Endodermal cell (in vitro differentiated cells): ENCODE measurements around the gene TTC29. TPM values are rescaled to one million over a fixed set of nuclear protein-coding genes. Genes with fewer than 3 reads are reported as not detected.

ENCODE experiments used
- DNase-seq: peaks from one replicate; pipeline ENCODE4 v3.0.0-alpha.2; 2017
- H3K27ac ChIP-seq: 2 replicates; pipeline ENCODE4 v1.5.1; 2013; ENCODE audit warnings: mild to moderate bottlenecking, low read depth, low read length, moderate library complexity
- H3K27me3 ChIP-seq: 2 replicates; pipeline ENCODE4 v1.6.1; 2013; ENCODE audit warnings: mild to moderate bottlenecking, low read length, moderate library complexity; ENCODE audit not compliant: insufficient read depth, control insufficient read depth, poor library complexity, severe bottlenecking
- H3K36me3 ChIP-seq: 2 replicates; pipeline ENCODE4 v1.7.0; 2013; ENCODE audit warnings: mild to moderate bottlenecking, low read length, moderate library complexity; ENCODE audit not compliant: control insufficient read depth, insufficient read depth
- H3K4me1 ChIP-seq: one replicate; pipeline ENCODE4 v1.7.0; 2013; ENCODE audit warnings: low read length; ENCODE audit not compliant: control insufficient read depth, insufficient read depth
- H3K4me3 ChIP-seq: 2 replicates; pipeline ENCODE4 v1.5.1; 2013; ENCODE audit warnings: mild to moderate bottlenecking, low read length, moderate library complexity
- H3K9ac ChIP-seq: 2 replicates; pipeline ENCODE4 v1.6.1; 2013; ENCODE audit warnings: mild to moderate bottlenecking, low read length, moderate library complexity; ENCODE audit not compliant: poor library complexity, severe bottlenecking; ENCODE audit errors: extremely low read depth
- H3K9me3 ChIP-seq: 2 replicates; pipeline ENCODE4 v1.6.1; 2013; ENCODE audit warnings: mild to moderate bottlenecking, low read length, moderate library complexity; ENCODE audit not compliant: control insufficient read depth
- H3K27ac Mint-ChIP-seq: 2 replicates; pipeline ENCODE4 v1.8.0; 2020; ENCODE audit warnings: mixed read lengths
- H3K27me3 Mint-ChIP-seq: 2 replicates; pipeline ENCODE4 v1.8.0; 2021; ENCODE audit warnings: mild to moderate bottlenecking, mixed read lengths; ENCODE audit not compliant: insufficient read depth
- H3K36me3 Mint-ChIP-seq: 2 replicates; pipeline ENCODE4 v1.8.0; 2020; ENCODE audit warnings: low read depth, mixed read lengths
- H3K4me1 Mint-ChIP-seq: 2 replicates; pipeline ENCODE4 v1.8.0; 2020; ENCODE audit warnings: mixed read lengths
- H3K4me3 Mint-ChIP-seq: 2 replicates; pipeline ENCODE4 v1.8.0; 2020; ENCODE audit warnings: mild to moderate bottlenecking, moderate library complexity, mixed read lengths
- H3K9me3 Mint-ChIP-seq: 2 replicates; pipeline ENCODE4 v1.8.0; 2020; ENCODE audit warnings: mild to moderate bottlenecking, mixed read lengths
- CTCF ChIP-seq: fragments of 200-600 bp; sonication (generic); conservative IDR thresholded peaks from 2 replicates; pipeline ENCODE4 v1.5.0; 2021; ENCODE audit warnings: antibody characterized with exemption, mild to moderate bottlenecking
- WGBS, 2 experiments: methylation state at CpG; one replicate each; pipeline versions ENCODE4 v1.1.5 to v1.1.7; 2013; ENCODE audit warnings: missing lambda C conversion rate in 2 of 2, mixed read lengths in 1 of 2; ENCODE audit not compliant: insufficient coverage in 1 of 2, insufficient read length in 1 of 2; 5-methylcytosine and 5-hydroxymethylcytosine counted together
- total RNA-seq, 2 donors: library from RNA; stranded (reverse); fragmentation: NEBNext Ultra II Directional in 1 of 2; extraction: Animal tissue kit (Norgen Biotek cat#: 25700) in 1 of 2; gene quantifications; 2 replicates in 1 of 2; 3 replicates in 1 of 2; pipeline ENCODE4 v1.2.1, GENCODE V29; 2021

Gene TTC29
- total RNA-seq, 2 donors from 2014 or later, result 2.7 to 6.5 TPM

DNA sequence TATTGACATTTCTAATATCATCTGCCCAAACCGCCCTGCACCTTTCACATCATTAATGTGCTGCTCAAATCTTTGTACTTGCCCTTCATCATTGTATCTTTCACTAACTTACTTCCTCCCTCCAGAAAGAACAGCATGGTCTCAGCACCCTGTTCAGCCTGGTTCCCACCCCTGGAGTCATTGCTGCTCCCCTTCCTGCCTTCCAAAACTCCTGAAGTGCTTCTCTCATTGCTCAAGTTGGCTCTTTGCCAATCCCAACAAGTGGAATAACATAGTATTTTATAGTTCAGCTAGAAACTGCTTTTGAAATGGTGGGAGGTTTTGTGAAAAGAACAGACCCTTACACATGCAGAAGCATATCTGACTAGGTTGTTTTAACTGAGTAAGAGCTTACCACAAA, 14.0 kb upstream of the TTC29 start:
- H3K9ac ChIP-seq, result no peak overlapping the region
- H3K4me3 ChIP-seq, result no peak overlapping the region
- no peak for TF ChIP-seq CTCF
- DNase-seq, result no peak
- no peaks in the 10 kb centered on the region for H3K36me3 ChIP-seq
- Mint-ChIP-seq H3K4me1 (peaks cover 3% of the 10 kb centered on the region), H3K9me3 (no peaks in the 10 kb centered on the region), H3K4me3 (no peak overlapping the region), H3K36me3 (no peaks in the 10 kb centered on the region), H3K27me3 (peaks cover 2% of the 10 kb centered on the region), H3K27ac (no peak overlapping the region)
- 79 to 88% methylated on average over 1 of the region's 1 CpG for WGBS, 2 experiments
- H3K27me3 ChIP-seq, result no peaks in the 10 kb centered on the region
- peaks cover 4% of the 10 kb centered on the region for H3K4me1 ChIP-seq
- no peaks in the 10 kb centered on the region for H3K9me3 ChIP-seq
- no peak overlapping the region for H3K27ac ChIP-seq

DNA sequence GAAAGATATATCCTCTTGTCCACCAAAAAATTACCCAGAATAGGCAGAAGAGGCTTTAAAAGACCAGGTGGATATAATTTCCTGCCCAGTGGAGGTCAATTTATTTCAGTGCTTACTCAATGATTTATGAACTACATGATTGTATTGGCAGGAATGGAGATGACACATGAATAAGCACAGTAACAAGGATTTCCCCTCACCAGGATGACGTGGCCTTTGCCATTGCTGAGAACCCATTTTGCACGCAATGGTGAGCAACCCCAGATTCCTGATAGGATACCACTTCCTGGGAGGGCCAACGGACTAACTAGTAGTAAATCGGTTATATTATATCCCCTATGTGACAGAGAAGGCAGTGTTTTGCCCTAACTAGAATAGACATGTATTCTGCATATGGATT, 11.6 kb upstream of the TTC29 start:
- Mint-ChIP-seq H3K4me3 (no peak overlapping the region), H3K36me3 (no peaks in the 10 kb centered on the region), H3K27ac (no peak overlapping the region), H3K27me3 (peaks cover 2% of the 10 kb centered on the region), H3K4me1 (peaks cover 3% of the 10 kb centered on the region), H3K9me3 (no peaks in the 10 kb centered on the region)
- no peaks in the 10 kb centered on the region for H3K27me3 ChIP-seq
- WGBS, 2 experiments, result 70 to 72% methylated on average over 3 to 4 of the region's 4 CpGs
- H3K4me1 ChIP-seq, result peaks cover 4% of the 10 kb centered on the region
- no peak for DNase-seq
- no peak overlapping the region for H3K27ac ChIP-seq
- H3K4me3 ChIP-seq, result no peak overlapping the region
- H3K9ac ChIP-seq, result no peak overlapping the region
- H3K36me3 ChIP-seq, result no peaks in the 10 kb centered on the region
- no peaks in the 10 kb centered on the region for H3K9me3 ChIP-seq
- no peak for TF ChIP-seq CTCF

GRCh38 chr4:146952896-146953295, 7.2 kb upstream of the TTC29 start:
- H3K27me3 Mint-ChIP-seq, result no peaks in the 10 kb centered on the region
- H3K36me3 Mint-ChIP-seq, result no peaks in the 10 kb centered on the region
- H3K36me3 ChIP-seq, result no peaks in the 10 kb centered on the region
- H3K4me1 Mint-ChIP-seq, result peaks cover 10% of the 10 kb centered on the region
- peaks cover 3% of the 10 kb centered on the region for H3K27me3 ChIP-seq
- 96% methylated on average over 2 of the region's 2 CpGs; no CpG with 5 or more reads in 1 of the 2 experiments for WGBS, 2 experiments
- no peak for TF ChIP-seq CTCF
- H3K27ac Mint-ChIP-seq, result no peak overlapping the region
- no peaks in the 10 kb centered on the region for H3K9me3 ChIP-seq
- H3K4me3 ChIP-seq, result no peak overlapping the region
- no peaks in the 10 kb centered on the region for H3K9me3 Mint-ChIP-seq
- no peak for DNase-seq
- H3K4me1 ChIP-seq, result no peaks in the 10 kb centered on the region
- no peak overlapping the region for H3K9ac ChIP-seq
- H3K4me3 Mint-ChIP-seq, result no peak overlapping the region
- H3K27ac ChIP-seq, result no peak overlapping the region
